RWPE1 (cell line): ENCODE measurements around the gene KRTAP5-6.

ENCODE experiments used
- CTCF ChIA-PET: fragments of 350-600 bp; sonication (Branson Sonifier 250); formaldehyde crosslinking; extraction: SDS; loops from one replicate; lab custom pipeline; 2021; lab: Yijun Ruan, JAX
- POLR2A ChIA-PET: fragments of 400-600 bp; formaldehyde crosslinking; extraction: SDS; loops from one replicate; lab custom pipeline; 2020; ENCODE audit warnings: antibody characterized with exemption; ENCODE audit not compliant: low non-redundant PET; lab: Yijun Ruan, JAX
- DNase-seq: peaks from one replicate; pipeline ENCODE4 v3.0.0; 2012; ENCODE audit warnings: low spot score
- H3K27ac ChIP-seq: fragments of 450-650 bp; 2 replicates; pipeline ENCODE4 v1.5.1; 2017
- CTCF ChIP-seq: fragments of 450-650 bp; conservative IDR thresholded peaks from 2 replicates; pipeline ENCODE4 v1.5.1; 2017; ENCODE audit warnings: low read depth, mild to moderate bottlenecking

Gene KRTAP5-6

GRCh38 chr11:1732418-1733008 lies 35.5 kb downstream of the KRTAP5-6 start:
- H3K27ac ChIP-seq, result no peak overlapping the region
- ChIA-PET POLR2A (no interaction called here), CTCF (interaction anchor here (1.0 to 1.2 kb wide), 2 partner anchors 11 to 80 kb away, joined by 3 read pairs; no protein-coding TSS in a partner anchor)
- DNase-seq, result no peak
- TF ChIP-seq CTCF, result no peak

DNA sequence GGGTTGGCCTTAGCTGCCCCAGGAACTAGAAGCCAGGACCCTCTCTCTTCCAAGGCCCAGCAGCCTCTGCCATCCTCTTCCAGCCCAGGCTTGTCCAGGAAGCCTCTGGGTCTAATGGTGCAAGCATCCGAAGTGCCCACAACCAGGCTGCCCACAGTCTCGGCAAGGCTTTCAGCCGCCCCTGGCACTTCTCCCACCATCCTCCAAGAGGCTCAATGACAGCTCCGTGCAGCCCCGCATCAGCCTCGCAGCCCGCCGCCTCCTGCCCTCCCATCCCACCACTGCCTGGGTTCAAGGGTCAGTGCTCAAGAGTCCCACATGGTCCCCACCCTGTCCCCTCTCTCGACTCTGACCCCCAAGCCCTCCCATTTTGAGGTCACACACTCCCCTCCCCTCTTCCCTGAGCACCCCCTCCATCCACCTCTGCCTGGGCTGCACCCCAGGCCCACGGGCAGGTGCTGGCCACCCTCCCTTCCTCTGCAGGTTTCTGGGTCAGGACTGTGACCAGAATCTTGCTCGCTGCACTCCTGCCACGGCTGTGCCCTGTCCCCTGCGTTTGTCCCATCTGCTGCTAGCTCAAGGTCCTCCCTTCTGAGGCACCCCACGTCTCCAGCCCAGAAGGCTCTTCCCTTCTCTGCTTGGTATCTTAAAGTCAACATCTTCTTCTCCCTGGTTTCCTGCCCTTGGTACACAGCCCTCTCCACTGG lies 36.2 kb downstream of the KRTAP5-6 start:
- H3K27ac ChIP-seq, result no peak overlapping the region
- ChIA-PET CTCF (interaction anchor here (1.0 to 1.2 kb wide), 2 partner anchors 11 to 80 kb away, joined by 3 read pairs; no protein-coding TSS in a partner anchor), POLR2A (no interaction called here)
- no peak for DNase-seq
- TF ChIP-seq CTCF, result no peak

- CTCF ChIA-PET, result interaction anchor here (0.5 to 1.2 kb wide), 2 partner anchors 81 kb away, joined by 3 read pairs; no protein-coding TSS in a partner anchor
- no peak for TF ChIP-seq CTCF
- DNase-seq, result no peak
- H3K27ac ChIP-seq, result no peak overlapping the region
- POLR2A ChIA-PET, result interaction anchor here (0.6 kb wide), 1 partner anchor 28 kb away, joined by 3 read pairs; no protein-coding TSS in a partner anchor
Observed at GRCh38 chr11:1733716-1734640, 37.0 kb downstream of the KRTAP5-6 start.

- no peak for TF ChIP-seq CTCF
- no peak for DNase-seq
- H3K27ac ChIP-seq, result no peak overlapping the region
- ChIA-PET POLR2A (interaction anchor here (0.6 kb wide), 1 partner anchor 28 kb away, joined by 3 read pairs; no protein-coding TSS in a partner anchor), CTCF (interaction anchor here (0.5 to 1.4 kb wide), 2 partner anchors 41 to 82 kb away, joined by 3 read pairs; no protein-coding TSS in a partner anchor)
Observed at GRCh38 chr11:1734641-1735081, 37.7 kb downstream of the KRTAP5-6 start.

GRCh38 chr11:1735271-1735670 lies 38.3 kb downstream of the KRTAP5-6 start:
- no peak for DNase-seq
- H3K27ac ChIP-seq, result no peak overlapping the region
- TF ChIP-seq CTCF, result no peak
- ChIA-PET POLR2A (no interaction called here), CTCF (interaction anchor here (1.4 kb wide), 1 partner anchor 41 kb away, joined by 3 read pairs; no protein-coding TSS in a partner anchor)
